NB4 (cell line): ENCODE data around the gene NTRK2.

Experiments used
- DNase-seq: peaks from one replicate; pipeline ENCODE4 v3.0.0; 2010; ENCODE audit warnings: low read depth
- H3K4me3 ChIP-seq: one replicate; pipeline ENCODE4 v1.5.1; 2011; ENCODE audit warnings: mild to moderate bottlenecking, low read depth, low read length, moderate library complexity
- MYC ChIP-seq: IDR thresholded peaks from 2 replicates; pipeline ENCODE4 v1.6.1; 2011; ENCODE audit warnings: low read depth, low read length
- POLR2A ChIP-seq: IDR thresholded peaks from 2 replicates; pipeline ENCODE4 v1.6.1; 2011; ENCODE audit warnings: mild to moderate bottlenecking; ENCODE audit not compliant: insufficient read length; ENCODE audit errors: extremely low read depth
- TF ChIP-seq, protein P1 (sequence below): IDR thresholded peaks from one replicate; pipeline ENCODE4 v1.5.1; 2012; ENCODE audit warnings: low read depth, low read length
- TF ChIP-seq, protein P2 (sequence below): IDR thresholded peaks from 2 replicates; pipeline ENCODE4 v1.6.1; 2011; ENCODE audit warnings: low read depth, low read length

Gene NTRK2

DNA sequence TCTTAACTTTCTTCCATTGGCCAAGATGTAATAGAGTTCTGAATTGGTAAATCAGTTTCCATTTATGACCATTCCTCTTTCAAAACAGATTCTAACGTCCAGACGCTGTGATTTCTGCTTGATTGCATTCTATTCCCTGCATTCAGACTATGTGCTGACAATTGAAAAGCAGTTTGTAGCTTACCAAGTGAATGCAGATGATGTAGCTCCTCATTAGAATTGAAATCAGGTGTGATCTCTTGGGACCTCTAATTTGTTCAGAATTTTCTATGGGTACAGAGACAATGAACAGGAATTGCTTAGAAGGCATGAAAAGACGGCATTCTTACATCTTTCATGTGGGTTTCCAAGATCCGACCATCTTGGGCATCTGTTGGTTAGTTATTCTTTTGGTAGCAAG is 191.9 kb downstream of the NTRK2 start:
- no peak overlapping the region for H3K4me3 ChIP-seq
- DNase-seq = no peak
- TF ChIP-seq MYC (no peak), POLR2A (no peak)
- TF ChIP-seq, protein P1, sequence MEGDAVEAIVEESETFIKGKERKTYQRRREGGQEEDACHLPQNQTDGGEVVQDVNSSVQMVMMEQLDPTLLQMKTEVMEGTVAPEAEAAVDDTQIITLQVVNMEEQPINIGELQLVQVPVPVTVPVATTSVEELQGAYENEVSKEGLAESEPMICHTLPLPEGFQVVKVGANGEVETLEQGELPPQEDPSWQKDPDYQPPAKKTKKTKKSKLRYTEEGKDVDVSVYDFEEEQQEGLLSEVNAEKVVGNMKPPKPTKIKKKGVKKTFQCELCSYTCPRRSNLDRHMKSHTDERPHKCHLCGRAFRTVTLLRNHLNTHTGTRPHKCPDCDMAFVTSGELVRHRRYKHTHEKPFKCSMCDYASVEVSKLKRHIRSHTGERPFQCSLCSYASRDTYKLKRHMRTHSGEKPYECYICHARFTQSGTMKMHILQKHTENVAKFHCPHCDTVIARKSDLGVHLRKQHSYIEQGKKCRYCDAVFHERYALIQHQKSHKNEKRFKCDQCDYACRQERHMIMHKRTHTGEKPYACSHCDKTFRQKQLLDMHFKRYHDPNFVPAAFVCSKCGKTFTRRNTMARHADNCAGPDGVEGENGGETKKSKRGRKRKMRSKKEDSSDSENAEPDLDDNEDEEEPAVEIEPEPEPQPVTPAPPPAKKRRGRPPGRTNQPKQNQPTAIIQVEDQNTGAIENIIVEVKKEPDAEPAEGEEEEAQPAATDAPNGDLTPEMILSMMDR = no peak
- TF ChIP-seq, protein P2, sequence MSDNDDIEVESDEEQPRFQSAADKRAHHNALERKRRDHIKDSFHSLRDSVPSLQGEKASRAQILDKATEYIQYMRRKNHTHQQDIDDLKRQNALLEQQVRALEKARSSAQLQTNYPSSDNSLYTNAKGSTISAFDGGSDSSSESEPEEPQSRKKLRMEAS = no peak

DNA sequence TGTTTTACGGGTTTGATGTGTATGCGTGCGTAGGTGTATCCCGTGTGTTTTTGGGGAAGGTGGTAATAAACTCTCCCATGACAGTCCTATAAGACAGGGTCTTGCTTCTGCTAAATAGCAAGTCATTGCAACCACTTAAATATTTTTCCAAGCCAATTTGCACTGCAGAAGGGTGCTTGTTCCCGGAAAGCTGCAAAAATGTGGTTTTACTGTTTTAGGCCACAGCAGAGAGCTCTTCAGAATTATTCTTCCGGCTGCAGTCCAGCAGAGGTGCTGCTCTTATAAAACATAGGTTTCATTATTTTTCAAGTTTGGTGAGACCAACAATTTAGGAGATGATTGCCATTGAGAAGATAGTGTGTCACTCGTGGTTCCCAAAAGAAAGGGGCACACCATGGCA is 192.8 kb downstream of the NTRK2 start:
- TF ChIP-seq POLR2A = no peak
- TF ChIP-seq, protein P1 = no peak
- TF ChIP-seq MYC = no peak
- TF ChIP-seq, protein P2 = no peak
- no peak overlapping the region for H3K4me3 ChIP-seq

DNA sequence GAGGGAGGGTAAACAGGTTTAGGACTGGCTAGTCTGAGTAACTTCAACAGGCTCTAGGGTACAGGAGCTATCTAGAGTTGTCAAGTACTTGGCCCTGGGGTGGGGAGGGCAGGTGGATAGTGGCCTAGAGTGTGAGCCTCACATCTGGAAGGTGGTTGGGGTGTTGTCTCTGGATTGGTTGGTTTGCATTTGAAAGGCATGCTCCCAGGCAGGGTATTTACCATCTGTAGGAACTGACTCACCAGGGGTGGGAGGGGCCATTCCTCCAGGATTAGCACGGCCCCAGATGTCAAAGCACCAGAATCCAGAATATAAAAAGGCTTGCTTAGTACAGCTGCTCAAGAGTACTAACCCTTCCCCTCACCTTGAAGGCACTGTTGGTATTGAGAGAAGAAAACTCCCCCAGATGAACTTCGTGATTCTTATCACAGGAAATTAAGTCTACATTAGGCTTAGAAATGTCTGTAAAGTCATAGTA is 193.3 kb downstream of the NTRK2 start:
- H3K4me3 ChIP-seq = no peak overlapping the region
- no peak for DNase-seq
- TF ChIP-seq, protein P1 = no peak
- TF ChIP-seq, protein P2 = no peak
- TF ChIP-seq POLR2A (no peak), MYC (no peak)

More for the DNA sequence above, 192.8 kb downstream of the NTRK2 start:
- DNase-seq = no peak

DNA sequence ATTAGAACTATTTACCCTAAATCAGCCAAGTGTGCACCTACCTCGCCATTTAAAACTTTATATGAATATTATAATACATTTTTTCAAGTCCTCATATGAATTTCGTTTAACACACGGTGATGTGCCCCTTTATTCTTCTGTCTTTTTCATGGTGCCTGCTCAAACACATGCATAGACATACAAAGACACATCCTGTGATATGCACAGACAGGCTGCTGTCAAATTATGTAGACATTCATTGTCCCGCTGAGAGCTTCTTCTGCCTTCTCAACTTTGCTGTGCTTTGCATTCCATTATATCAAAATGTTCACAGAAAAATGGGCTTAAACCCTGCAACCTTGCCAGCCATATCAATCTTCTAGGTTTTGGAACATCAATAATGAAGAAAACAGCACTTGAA is 193.8 kb downstream of the NTRK2 start:
- DNase-seq = no peak
- TF ChIP-seq, protein P1 = no peak
- TF ChIP-seq, protein P2 = no peak
- no peak for TF ChIP-seq MYC
- no peak for TF ChIP-seq POLR2A
- H3K4me3 ChIP-seq = no peak overlapping the region

DNA sequence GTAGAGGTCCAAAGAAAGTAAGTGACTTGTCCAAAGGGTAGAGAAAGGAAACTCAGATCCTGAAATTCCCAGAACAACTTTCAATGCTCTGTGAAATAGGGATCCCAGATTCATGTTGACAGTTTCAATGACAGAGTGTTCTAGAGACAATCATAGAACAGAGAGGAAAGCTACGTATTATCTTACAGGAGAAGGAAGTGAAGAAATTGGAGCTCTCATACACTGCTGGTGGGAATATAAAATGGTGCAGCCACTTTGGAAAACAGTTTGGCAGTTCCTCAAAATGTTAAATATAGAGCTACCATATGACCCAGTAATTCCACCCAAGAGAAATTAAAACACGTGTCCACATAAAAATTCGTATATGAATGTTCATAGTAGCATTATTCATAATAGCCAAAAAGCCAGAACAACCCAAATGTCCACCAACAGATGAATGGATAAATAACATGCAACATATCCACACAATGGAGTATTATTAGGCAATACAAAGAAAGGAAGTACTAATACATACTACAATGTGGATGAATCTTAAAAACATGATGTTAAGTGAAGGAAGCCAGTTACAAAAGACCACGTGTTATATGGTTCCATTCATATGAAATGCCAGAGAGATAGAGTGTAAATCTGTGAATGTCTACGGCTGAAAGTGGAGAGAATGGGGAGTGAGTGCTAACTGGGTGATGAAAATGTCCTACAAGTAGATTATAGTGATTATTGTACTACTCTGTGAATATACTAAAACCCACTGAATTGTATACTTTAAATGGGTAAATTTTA is 197.1 kb downstream of the NTRK2 start:
- no peak for DNase-seq
- TF ChIP-seq, protein P1 = no peak
- TF ChIP-seq MYC = no peak
- TF ChIP-seq POLR2A = no peak
- TF ChIP-seq, protein P2 = no peak
- H3K4me3 ChIP-seq = no peak overlapping the region
